Measurements from ENCODE around the gene GPR83. TPM values are rescaled to one million over a fixed set of nuclear protein-coding genes. Genes with fewer than 3 reads are reported as not detected.

Gene GPR83
- polyA plus RNA-seq, 1 donor from 2014 or later: 0.37 TPM

- H3F3A ChIP-seq (ENCODE audit: insufficient read depth, low read length, poor library complexity, severe bottlenecking): no peaks in the 10 kb centered on the region
- H3K27ac ChIP-seq (ENCODE audit: low read length): no peak overlapping the region
- H3K36me3 ChIP-seq (ENCODE audit: insufficient read depth, low read length): no peaks in the 10 kb centered on the region
- no peak overlapping the region for H3K4me2 ChIP-seq (ENCODE audit: low read length)
- no peaks in the 10 kb centered on the region for H4K20me1 ChIP-seq (ENCODE audit: insufficient read depth)
- no peaks in the 10 kb centered on the region for H3K9me3 ChIP-seq (ENCODE audit: low read length)
- no peak overlapping the region for H2AFZ ChIP-seq (ENCODE audit: low read depth, low read length)
- no peaks in the 10 kb centered on the region for H3K9me2 ChIP-seq (ENCODE audit: insufficient read depth, low read length)
- H3K9ac ChIP-seq (ENCODE audit: low read length): no peak overlapping the region
- TF ChIP-seq RAD21 (conservative IDR thresholded peaks at IDR 0.05): no peak
- TF ChIP-seq, protein P1, sequence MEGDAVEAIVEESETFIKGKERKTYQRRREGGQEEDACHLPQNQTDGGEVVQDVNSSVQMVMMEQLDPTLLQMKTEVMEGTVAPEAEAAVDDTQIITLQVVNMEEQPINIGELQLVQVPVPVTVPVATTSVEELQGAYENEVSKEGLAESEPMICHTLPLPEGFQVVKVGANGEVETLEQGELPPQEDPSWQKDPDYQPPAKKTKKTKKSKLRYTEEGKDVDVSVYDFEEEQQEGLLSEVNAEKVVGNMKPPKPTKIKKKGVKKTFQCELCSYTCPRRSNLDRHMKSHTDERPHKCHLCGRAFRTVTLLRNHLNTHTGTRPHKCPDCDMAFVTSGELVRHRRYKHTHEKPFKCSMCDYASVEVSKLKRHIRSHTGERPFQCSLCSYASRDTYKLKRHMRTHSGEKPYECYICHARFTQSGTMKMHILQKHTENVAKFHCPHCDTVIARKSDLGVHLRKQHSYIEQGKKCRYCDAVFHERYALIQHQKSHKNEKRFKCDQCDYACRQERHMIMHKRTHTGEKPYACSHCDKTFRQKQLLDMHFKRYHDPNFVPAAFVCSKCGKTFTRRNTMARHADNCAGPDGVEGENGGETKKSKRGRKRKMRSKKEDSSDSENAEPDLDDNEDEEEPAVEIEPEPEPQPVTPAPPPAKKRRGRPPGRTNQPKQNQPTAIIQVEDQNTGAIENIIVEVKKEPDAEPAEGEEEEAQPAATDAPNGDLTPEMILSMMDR (IDR thresholded peaks at IDR 0.05; ENCODE audit: poor library complexity, severe bottlenecking): no peak
- TF ChIP-seq EZH2 (IDR thresholded peaks at IDR 0.05; ENCODE audit: borderline replicate concordance, insufficient read depth, low read length, poor library complexity, severe bottlenecking): no peak
- TF ChIP-seq POLR2AphosphoS5 (IDR thresholded peaks at IDR 0.05): no peak
- TF ChIP-seq REST (IDR thresholded peaks at IDR 0.05; ENCODE audit: borderline replicate concordance): no peak
- H3K4me3 ChIP-seq (ENCODE audit: low read length): no peak overlapping the region
- H3K27me3 ChIP-seq (ENCODE audit: insufficient read depth, low read depth, low read length): no peaks in the 10 kb centered on the region
- no peaks in the 10 kb centered on the region for H3K79me2 ChIP-seq (replicated peaks; ENCODE audit: insufficient read depth, low read length)
These were observed 57.7 kb downstream of the GPR83 start for GRCh38 chr11:94343495-94343894.

DNA sequence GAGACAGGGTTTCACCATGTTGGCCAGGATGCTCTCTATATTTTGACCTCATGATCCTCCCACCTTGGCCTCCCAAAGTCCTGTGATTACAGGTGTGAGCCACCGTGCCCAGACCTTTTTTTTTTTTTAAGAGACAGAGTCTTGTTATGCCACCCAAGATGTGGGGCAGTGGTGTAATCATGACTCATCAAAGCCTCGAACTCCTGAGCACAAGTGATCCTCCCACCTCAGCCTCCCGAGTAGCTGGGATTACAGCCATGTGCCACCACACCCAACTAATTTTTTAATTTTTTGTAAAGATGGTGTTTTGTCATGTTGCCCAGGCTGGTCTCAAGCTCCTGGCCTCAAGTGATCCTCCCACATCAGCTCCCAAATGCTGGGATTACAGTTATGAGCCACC is 59.0 kb downstream of the GPR83 start:
- Histone ChIP-seq H4K20me1 (ENCODE audit: insufficient read depth) (no peaks in the 10 kb centered on the region), H3K36me3 (ENCODE audit: insufficient read depth, low read length) (no peaks in the 10 kb centered on the region)

More for the DNA sequence above, 59.0 kb downstream of the GPR83 start:
- Histone ChIP-seq H3F3A (ENCODE audit: insufficient read depth, low read length, poor library complexity, severe bottlenecking) (no peaks in the 10 kb centered on the region), H3K27me3 (ENCODE audit: insufficient read depth, low read depth, low read length) (no peaks in the 10 kb centered on the region), H3K27ac (ENCODE audit: low read length) (no peak overlapping the region), H3K9me2 (ENCODE audit: insufficient read depth, low read length) (no peaks in the 10 kb centered on the region), H3K4me3 (ENCODE audit: low read length) (no peak overlapping the region), H3K79me2 (replicated peaks; ENCODE audit: insufficient read depth, low read length) (no peaks in the 10 kb centered on the region), H3K9ac (ENCODE audit: low read length) (no peak overlapping the region), H3K4me2 (ENCODE audit: low read length) (no peak overlapping the region), H2AFZ (ENCODE audit: low read depth, low read length) (no peak overlapping the region), H3K9me3 (ENCODE audit: low read length) (no peaks in the 10 kb centered on the region)
- no peak for TF ChIP-seq REST (IDR thresholded peaks at IDR 0.05; ENCODE audit: borderline replicate concordance)
- TF ChIP-seq EZH2 (IDR thresholded peaks at IDR 0.05; ENCODE audit: borderline replicate concordance, insufficient read depth, low read length, poor library complexity, severe bottlenecking): no peak
- TF ChIP-seq POLR2AphosphoS5 (IDR thresholded peaks at IDR 0.05): no peak
- TF ChIP-seq, protein P1 (IDR thresholded peaks at IDR 0.05; ENCODE audit: poor library complexity, severe bottlenecking): no peak
- no peak for TF ChIP-seq SMC3 (conservative IDR thresholded peaks at IDR 0.05; ENCODE audit: poor library complexity)
- no peak for TF ChIP-seq EP300 (conservative IDR thresholded peaks at IDR 0.05; ENCODE audit: poor library complexity, severe bottlenecking)
- no peak for TF ChIP-seq TAF1 (IDR thresholded peaks at IDR 0.05; ENCODE audit: low read depth)
- no peak for TF ChIP-seq RAD21 (conservative IDR thresholded peaks at IDR 0.05)
- no peak for TF ChIP-seq MXI1 (conservative IDR thresholded peaks at IDR 0.05; ENCODE audit: poor library complexity, severe bottlenecking)

All from neural cell (in vitro differentiated cells).